MM.1S (cell line): ENCODE data around the gene VEZF1.

Experiments used
- DNase-seq: peaks from one replicate; pipeline ENCODE4 v3.0.0-alpha.2; 2015
- H2AFZ ChIP-seq: fragments of 300-600 bp; sonication (generic); 2 replicates; pipeline ENCODE4 v1.6.0; 2016; ENCODE audit warnings: antibody characterized with exemption, low read length
- H3F3A ChIP-seq: fragments of 300-600 bp; sonication (generic); 2 replicates; pipeline ENCODE4 v1.6.1; 2016; ENCODE audit warnings: mild to moderate bottlenecking, antibody characterized with exemption, low read length, moderate library complexity, mixed read lengths; ENCODE audit not compliant: insufficient read depth
- H3K27ac ChIP-seq: fragments of 300-600 bp; sonication (generic); 2 replicates; pipeline ENCODE4 v1.5.1; 2016; ENCODE audit warnings: mild to moderate bottlenecking, low read length
- H3K27me3 ChIP-seq: fragments of 300-600 bp; sonication (generic); replicated peaks from 2 replicates; pipeline ENCODE4 v1.6.0; 2016; ENCODE audit warnings: low read length; ENCODE audit not compliant: insufficient read depth
- H3K36me3 ChIP-seq: fragments of 300-600 bp; sonication (generic); replicated peaks from 2 replicates; pipeline ENCODE4 v1.6.1; 2016; ENCODE audit warnings: mild to moderate bottlenecking, low read length, mixed read lengths; ENCODE audit not compliant: insufficient read depth
- H3K4me1 ChIP-seq: fragments of 300-600 bp; sonication (generic); 2 replicates; pipeline ENCODE4 v1.6.1; 2016; ENCODE audit warnings: low read length, mixed read lengths
- H3K4me2 ChIP-seq: fragments of 300-600 bp; sonication (generic); 2 replicates; pipeline ENCODE4 v1.6.0; 2016; ENCODE audit warnings: low read depth, low read length
- H3K4me3 ChIP-seq: fragments of 300-600 bp; sonication (generic); 2 replicates; pipeline ENCODE4 v1.5.1; 2016; ENCODE audit warnings: low read length, mixed read lengths
- H3K79me2 ChIP-seq: fragments of 300-600 bp; sonication (generic); 2 replicates; pipeline ENCODE4 v1.6.1; 2016; ENCODE audit warnings: mixed run types, low read length, mixed read lengths
- H3K9ac ChIP-seq: fragments of 300-600 bp; sonication (generic); 2 replicates; pipeline ENCODE4 v1.6.1; 2016; ENCODE audit warnings: low read length, mixed read lengths
- H3K9me2 ChIP-seq: fragments of 300-600 bp; sonication (generic); replicated peaks from 2 replicates; pipeline ENCODE4 v1.6.1; 2016; ENCODE audit warnings: mild to moderate bottlenecking, low read length, mixed read lengths; ENCODE audit not compliant: insufficient read depth
- H3K9me3 ChIP-seq: fragments of 300-600 bp; sonication (generic); replicated peaks from 2 replicates; pipeline ENCODE4 v1.6.1; 2016; ENCODE audit warnings: mild to moderate bottlenecking, low read length, mixed read lengths; ENCODE audit not compliant: insufficient read depth
- H4K20me1 ChIP-seq: fragments of 300-600 bp; sonication (generic); 2 replicates; pipeline ENCODE4 v1.6.1; 2016; ENCODE audit warnings: mild to moderate bottlenecking, low read length, moderate library complexity, mixed read lengths; ENCODE audit not compliant: insufficient read depth
- EZH2 ChIP-seq: fragments of 300-600 bp; sonication (generic); optimal IDR thresholded peaks from 2 replicates; pipeline ENCODE3; 2017; ENCODE audit warnings: low read depth, mild to moderate bottlenecking, antibody characterized with exemption, low read length, mixed read lengths
- EZH2phosphoT487 ChIP-seq: fragments of 300-600 bp; sonication (generic); IDR thresholded peaks from 2 replicates; pipeline ENCODE4 v1.6.1; 2018; ENCODE audit warnings: antibody characterized with exemption, low read length
- TF ChIP-seq, protein P1 (sequence below): fragments of 300-600 bp; sonication (generic); IDR thresholded peaks from 2 replicates; pipeline ENCODE4 v1.5.1; 2016; ENCODE audit warnings: antibody characterized with exemption, low read length, mixed read lengths

The VEZF1 gene

GRCh38 chr17:57935833-57936807 is 51.9 kb downstream of the VEZF1 start:
- 0 out of 2 replicates have a peak, but pooled peaks cover under 1% of the 10 kb centered on the region for H3K27me3 ChIP-seq
- no peak for TF ChIP-seq EZH2phosphoT487
- TF ChIP-seq EZH2, result no peak
- TF ChIP-seq, protein P1, sequence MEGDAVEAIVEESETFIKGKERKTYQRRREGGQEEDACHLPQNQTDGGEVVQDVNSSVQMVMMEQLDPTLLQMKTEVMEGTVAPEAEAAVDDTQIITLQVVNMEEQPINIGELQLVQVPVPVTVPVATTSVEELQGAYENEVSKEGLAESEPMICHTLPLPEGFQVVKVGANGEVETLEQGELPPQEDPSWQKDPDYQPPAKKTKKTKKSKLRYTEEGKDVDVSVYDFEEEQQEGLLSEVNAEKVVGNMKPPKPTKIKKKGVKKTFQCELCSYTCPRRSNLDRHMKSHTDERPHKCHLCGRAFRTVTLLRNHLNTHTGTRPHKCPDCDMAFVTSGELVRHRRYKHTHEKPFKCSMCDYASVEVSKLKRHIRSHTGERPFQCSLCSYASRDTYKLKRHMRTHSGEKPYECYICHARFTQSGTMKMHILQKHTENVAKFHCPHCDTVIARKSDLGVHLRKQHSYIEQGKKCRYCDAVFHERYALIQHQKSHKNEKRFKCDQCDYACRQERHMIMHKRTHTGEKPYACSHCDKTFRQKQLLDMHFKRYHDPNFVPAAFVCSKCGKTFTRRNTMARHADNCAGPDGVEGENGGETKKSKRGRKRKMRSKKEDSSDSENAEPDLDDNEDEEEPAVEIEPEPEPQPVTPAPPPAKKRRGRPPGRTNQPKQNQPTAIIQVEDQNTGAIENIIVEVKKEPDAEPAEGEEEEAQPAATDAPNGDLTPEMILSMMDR, result no peak
- no peaks in the 10 kb centered on the region for H3K36me3 ChIP-seq
- H3K9me3 ChIP-seq, result no peaks in the 10 kb centered on the region
- no peak overlapping the region for H3K9ac ChIP-seq
- H3K9me2 ChIP-seq, result no peaks in the 10 kb centered on the region
- peaks cover 21% of the 10 kb centered on the region for H3K4me1 ChIP-seq
- no peaks in the 10 kb centered on the region for H4K20me1 ChIP-seq
- peaks cover 21% of the 10 kb centered on the region for H3F3A ChIP-seq
- no peak overlapping the region for H3K27ac ChIP-seq
- H2AFZ ChIP-seq, result no peak overlapping the region
- no peak overlapping the region for H3K4me2 ChIP-seq
- DNase-seq, result no peak
- H3K79me2 ChIP-seq, result no peaks in the 10 kb centered on the region
- no peak overlapping the region for H3K4me3 ChIP-seq

- no peaks in the 10 kb centered on the region for H3F3A ChIP-seq
- H2AFZ ChIP-seq, result no peak overlapping the region
- no peak overlapping the region for H3K27ac ChIP-seq
- peaks cover 23% of the 10 kb centered on the region; the same call in 1 of the 2 replicates for H3K27me3 ChIP-seq
- no peak overlapping the region for H3K4me2 ChIP-seq
- DNase-seq, result no peak
- no peak overlapping the region for H3K4me3 ChIP-seq
- no peaks in the 10 kb centered on the region for H3K9me2 ChIP-seq
- TF ChIP-seq EZH2, result no peak
- no peak for TF ChIP-seq EZH2phosphoT487
- TF ChIP-seq, protein P1, result no peak
- H3K9me3 ChIP-seq, result no peaks in the 10 kb centered on the region
- H3K4me1 ChIP-seq, result no peaks in the 10 kb centered on the region
- H3K9ac ChIP-seq, result no peak overlapping the region
- no peaks in the 10 kb centered on the region for H3K79me2 ChIP-seq
- H3K36me3 ChIP-seq, result no peaks in the 10 kb centered on the region
- no peaks in the 10 kb centered on the region for H4K20me1 ChIP-seq
Measured at GRCh38 chr17:57931488-57932137, 56.4 kb downstream of the VEZF1 start.

GRCh38 chr17:57930239-57930638 is 57.8 kb downstream of the VEZF1 start:
- Histone ChIP-seq H3K9me2 (no peaks in the 10 kb centered on the region), H2AFZ (no peak overlapping the region), H3K79me2 (no peaks in the 10 kb centered on the region), H3K27ac (no peak overlapping the region), H4K20me1 (no peaks in the 10 kb centered on the region), H3K9ac (no peak overlapping the region), H3K27me3 (peaks cover 28% of the 10 kb centered on the region), H3K4me3 (no peak overlapping the region), H3F3A (no peaks in the 10 kb centered on the region), H3K9me3 (no peaks in the 10 kb centered on the region), H3K4me1 (no peaks in the 10 kb centered on the region), H3K36me3 (no peaks in the 10 kb centered on the region), H3K4me2 (no peak overlapping the region)
- no peak for DNase-seq
- no peak for TF ChIP-seq EZH2phosphoT487
- TF ChIP-seq, protein P1, result no peak
- no peak for TF ChIP-seq EZH2
